HG03045 (cell line): Measurements from ENCODE around the gene CLCA4.
"Not testable (repeated sequence)": the region's sequence is repeated elsewhere in the genome, so short reads cannot be mapped to it uniquely, and the experiment has no call there.

Experiments used
- ATAC-seq: cut with Tn5 transposase; IDR thresholded peaks from one replicate; pipeline ENCODE4 v1.9.1; 2021; ENCODE audit warnings: mild to moderate bottlenecking, moderate library complexity; ENCODE audit not compliant: unreplicated experiment

Gene CLCA4, protein sequence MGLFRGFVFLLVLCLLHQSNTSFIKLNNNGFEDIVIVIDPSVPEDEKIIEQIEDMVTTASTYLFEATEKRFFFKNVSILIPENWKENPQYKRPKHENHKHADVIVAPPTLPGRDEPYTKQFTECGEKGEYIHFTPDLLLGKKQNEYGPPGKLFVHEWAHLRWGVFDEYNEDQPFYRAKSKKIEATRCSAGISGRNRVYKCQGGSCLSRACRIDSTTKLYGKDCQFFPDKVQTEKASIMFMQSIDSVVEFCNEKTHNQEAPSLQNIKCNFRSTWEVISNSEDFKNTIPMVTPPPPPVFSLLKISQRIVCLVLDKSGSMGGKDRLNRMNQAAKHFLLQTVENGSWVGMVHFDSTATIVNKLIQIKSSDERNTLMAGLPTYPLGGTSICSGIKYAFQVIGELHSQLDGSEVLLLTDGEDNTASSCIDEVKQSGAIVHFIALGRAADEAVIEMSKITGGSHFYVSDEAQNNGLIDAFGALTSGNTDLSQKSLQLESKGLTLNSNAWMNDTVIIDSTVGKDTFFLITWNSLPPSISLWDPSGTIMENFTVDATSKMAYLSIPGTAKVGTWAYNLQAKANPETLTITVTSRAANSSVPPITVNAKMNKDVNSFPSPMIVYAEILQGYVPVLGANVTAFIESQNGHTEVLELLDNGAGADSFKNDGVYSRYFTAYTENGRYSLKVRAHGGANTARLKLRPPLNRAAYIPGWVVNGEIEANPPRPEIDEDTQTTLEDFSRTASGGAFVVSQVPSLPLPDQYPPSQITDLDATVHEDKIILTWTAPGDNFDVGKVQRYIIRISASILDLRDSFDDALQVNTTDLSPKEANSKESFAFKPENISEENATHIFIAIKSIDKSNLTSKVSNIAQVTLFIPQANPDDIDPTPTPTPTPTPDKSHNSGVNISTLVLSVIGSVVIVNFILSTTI

DNA sequence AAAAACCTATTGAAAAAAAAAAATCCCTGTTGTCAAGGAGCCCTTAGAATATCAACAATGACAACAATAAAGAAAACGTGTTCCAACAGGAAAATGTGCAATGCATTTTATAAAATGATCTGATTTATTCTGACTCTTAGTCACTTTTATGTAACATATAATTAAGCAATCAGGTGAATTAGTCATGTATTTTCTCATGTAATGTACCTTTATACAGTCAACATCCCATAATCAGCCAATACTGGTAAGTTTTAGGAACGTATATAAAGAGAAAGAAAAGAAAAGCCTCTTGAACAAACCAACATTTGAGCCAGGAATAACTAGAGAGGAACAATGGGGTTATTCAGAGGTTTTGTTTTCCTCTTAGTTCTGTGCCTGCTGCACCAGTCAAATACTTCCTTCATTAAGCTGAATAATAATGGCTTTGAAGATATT, at the start of gene CLCA4:
CLCA4 (plus strand) TSS at position 292 of the 435 bp plus-strand sequence; CDS start at position 334, 42 bp downstream.
- ATAC-seq, result no peak

DNA sequence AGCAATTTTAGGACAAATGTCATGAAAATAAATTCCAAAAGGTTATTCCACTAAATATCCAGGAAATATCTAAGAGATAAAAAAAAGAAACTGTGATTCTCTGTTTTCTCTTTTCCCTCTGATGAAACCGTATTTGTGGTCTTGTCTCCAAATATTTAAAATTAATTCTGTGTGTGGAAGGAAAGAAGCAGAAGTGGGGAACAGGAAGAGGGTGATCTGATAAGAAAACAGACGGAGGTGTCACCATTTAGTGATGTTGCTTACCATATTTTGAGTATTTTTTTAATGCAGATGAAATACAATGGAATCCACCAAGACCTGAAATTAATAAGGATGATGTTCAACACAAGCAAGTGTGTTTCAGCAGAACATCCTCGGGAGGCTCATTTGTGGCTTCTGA, 48.6 kb upstream of the CLCA4 start:
- no peak for ATAC-seq

DNA sequence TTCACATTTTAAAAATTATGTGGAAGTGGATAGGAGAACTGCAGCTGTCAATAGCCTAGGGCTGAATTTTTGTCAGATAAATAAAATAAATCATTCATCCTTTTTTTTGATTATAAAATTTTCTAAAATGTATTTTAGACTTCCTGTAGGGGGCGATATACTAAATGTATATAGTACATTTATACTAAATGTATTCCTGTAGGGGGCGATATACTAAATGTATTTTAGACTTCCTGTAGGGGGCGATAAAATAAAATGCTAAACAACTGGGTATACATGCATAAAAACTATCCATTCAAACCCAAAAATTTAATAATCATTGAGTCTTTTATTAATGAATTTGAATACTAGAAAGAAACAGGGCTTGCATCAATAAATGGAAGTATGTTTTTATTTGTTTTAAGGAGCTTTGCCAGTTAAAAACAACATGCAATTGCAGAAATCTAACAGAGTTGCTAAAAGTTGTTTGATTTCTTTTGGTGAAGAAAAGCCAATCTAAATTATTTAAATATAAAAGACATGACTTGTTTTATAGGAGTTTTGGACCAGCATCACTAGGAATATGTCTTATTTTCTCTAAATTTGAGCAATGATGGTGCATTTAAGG, 46.8 kb upstream of the CLCA4 start:
- no peak for ATAC-seq

DNA sequence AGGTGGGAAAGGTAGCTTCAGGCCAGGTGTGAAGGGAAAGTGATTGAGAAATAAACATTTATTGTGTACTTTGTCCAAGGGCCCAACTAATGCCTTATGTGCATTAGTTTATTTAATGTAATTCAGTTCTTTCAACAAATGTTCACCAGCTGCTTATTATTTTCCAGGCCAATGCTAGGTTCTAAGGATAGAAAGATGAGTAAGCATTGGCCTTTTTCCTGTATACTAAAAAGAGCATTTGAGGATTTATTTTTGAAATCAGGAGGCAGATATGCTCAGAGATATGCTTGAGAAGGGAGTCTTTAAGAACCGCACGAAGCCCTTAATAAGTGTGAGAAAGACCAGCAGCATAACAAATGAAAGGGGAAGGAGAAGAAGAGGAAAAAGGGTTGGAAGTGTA, 46.2 kb upstream of the CLCA4 start:
- no peak for ATAC-seq

DNA sequence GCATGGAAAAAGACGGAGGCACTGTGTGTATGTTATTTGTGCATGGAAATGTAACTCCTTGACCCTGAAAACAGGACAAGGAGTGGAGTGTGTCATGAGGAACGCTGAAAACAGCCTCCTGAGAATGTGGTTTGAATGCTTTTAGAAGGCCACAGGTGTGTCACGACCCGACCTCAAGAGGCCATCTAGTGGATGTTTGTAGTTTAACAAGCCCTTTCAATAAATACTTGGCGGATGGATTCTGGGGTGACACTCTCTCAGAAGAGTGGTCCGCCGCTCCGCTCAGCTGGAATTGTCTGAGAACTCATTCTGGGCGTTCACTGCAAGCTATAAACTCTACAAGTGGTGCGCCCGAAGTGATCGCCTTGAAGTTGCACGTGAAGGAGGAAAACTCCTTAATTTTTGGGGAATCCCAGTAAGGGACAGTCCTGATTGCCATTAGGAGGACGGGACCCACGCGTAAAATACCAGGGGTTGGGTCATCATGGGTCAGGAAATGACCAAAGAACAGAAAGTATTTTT, 44.7 kb upstream of the CLCA4 start:
- not testable (repeated sequence) for ATAC-seq

DNA sequence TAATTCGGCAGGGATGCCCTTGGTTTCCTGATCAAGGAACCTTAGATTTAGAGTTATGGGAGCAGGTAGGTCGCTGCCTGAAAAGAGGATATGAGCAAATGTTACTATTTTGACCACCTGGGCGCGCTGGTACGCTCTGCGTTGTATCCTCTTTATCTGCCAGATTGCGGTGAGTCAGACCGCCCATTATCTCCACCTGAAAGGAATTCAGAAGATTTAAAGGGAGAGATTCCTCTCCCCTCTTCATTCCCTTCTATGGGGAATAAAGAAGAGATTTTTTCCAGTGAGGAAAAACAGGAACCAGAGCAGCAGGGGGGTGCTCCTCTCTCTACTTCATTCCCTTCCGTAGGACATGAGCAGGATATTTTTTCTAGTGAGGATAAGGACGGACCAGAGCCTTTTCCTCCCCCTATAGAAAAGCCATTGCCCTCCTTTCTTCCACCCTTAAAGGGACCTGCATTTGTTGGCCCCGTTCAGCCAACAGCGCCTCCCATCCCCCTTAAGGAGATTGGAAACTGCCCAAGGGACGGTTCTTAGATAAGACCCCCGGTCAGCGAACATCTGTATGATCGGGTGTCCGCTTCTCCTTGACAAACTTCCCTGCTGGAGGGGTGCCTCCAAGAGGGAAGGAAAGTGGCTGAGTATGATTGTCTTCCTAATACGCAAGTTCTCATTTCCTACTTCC, 44.0 kb upstream of the CLCA4 start:
- no peak for ATAC-seq

DNA sequence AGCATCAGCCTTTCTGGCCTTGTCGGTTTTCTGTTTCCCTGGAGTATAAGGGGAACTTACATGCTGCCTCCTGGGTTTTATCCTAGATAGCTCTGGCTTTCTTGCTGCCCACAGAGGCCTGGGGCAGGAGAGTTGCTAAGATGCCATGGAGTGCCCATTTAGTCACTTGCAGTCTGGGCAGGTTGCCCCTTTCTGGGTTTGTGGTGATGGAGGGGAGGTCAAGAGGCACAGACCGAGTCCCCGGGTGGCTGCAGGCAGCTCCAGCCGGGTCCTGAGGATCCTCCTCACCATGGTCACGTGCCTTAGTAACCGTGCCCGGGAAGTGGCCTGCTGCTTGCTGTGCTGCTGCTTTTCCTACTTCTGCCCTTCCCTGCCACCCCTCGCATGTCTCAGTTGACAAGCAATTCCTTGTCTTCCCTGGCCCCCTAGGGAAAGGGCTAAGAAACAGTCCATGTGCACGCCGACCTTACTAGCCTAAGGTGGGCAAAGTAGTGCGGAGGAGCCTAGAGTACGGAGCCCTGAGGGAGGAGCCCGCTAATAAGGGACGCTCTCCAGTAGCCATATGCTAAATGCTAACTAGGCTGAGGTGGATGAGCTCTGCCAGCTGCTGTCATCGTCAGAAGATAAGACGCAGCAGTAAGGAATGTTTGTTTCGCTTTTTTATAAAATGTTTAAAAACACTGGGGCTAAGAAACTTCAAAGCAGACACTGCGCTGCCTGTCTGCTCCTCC, 43.3 kb upstream of the CLCA4 start:
- no peak for ATAC-seq

DNA sequence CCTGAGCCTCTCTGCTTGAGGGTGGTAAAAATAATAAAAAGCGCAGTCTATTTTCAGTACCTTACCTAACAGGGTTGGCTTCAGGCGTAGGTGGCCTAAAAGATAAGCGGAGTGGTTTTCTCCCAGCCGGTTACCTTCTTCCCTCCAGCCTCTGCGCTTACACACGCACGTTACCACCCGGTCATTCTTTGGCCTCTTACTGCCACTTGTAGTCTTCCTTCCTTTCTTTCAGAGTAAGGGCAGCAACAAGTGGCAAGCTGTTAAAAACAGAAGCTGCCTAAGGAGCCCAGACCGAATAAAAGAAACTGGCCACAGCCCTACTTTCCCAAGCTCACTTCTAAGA, 42.8 kb upstream of the CLCA4 start:
- no peak for ATAC-seq

DNA sequence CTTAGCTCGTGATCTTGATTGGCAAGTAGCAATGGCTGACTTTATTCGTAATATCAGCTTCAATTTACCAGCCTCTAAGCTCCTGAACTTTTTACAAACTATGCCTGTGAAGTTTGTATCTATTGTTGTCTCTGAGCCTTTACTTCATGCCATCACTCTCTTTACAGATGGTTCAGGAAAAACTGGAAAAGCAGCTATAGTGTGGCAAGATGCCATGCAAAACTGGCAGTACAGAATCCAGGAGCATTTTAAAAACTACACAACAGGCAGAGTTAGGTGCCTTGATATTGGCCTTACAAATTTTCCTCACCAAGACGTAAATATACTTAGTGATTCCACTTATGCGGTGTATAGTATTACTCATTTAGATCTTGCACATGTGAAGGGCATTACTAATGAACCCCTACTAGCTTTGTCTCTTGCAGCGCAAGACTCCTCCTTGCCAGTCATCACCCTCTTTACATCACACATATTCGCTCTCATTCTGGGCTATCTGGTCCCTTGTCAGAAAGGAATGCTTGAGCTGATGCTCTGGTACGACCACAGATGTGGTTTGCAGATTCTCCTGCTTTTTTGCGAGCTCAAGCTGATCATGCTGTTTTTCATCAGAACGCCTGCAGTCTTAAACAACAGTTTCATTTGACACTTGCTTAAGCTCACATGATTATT, 41.8 kb upstream of the CLCA4 start:
- no peak for ATAC-seq

DNA sequence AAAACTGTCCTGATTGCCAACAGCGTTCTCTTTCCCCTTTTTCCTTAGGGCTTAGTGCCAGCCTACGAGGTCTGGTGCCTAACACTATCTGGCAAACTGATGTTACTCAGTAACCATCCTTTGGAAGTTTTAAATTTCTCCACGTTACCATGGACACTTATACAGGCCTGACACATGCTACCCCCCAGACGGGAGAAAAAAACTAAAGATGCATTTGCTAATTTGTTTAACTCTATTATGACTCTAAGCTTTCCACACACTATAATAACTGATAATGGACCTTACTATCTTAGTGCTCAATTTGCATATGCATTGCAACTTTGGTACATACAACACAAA, 41.3 kb upstream of the CLCA4 start:
- ATAC-seq, result no peak

DNA sequence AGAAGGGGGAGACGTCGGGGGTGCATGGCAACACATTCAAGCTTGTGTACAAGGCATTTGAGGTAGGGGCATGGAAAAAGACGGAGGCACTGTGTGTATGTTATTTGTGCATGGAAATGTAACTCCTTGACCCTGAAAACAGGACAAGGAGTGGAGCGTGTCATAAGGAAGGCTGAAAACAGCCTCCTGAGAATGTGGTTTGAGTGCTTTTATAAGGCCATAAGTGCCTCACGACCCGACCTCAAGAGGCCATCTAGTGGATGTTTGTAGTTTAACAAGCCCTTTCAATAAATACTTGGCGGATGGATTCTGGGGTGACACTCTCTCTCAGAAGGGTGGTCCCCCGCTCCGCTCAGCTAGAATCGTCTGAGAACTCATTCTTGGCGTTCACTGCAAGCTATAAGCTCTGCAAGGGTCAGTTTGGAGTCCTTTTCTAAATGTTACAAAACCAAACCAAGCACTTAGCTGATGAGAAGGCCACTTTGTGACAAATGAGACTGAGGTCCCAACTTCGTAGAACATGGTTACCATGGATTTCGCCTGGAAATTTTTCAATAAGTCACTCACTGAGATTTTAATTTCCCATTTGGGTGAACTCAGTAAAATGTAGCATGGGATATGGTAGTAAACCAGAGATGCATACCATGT, 38.8 kb upstream of the CLCA4 start:
- ATAC-seq, result no peak

DNA sequence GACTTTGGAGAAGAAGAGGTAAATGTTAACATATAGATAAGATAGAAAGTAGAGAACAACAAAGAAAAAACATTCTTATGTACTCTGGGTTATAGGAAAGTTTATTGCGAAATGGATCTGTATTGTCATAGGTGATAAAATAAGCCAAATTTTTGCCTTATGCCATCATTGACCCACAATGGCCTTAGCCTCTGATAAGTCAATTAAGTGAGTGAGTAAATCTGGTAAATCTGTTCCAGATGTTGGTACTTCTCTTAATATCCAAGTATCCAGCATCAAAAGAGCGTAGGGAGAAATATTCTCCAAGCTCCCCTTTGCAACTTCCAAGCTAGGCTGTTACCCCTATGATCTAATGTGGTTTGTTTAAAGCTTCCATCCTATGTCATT, 38.3 kb upstream of the CLCA4 start:
- ATAC-seq, result no peak

DNA sequence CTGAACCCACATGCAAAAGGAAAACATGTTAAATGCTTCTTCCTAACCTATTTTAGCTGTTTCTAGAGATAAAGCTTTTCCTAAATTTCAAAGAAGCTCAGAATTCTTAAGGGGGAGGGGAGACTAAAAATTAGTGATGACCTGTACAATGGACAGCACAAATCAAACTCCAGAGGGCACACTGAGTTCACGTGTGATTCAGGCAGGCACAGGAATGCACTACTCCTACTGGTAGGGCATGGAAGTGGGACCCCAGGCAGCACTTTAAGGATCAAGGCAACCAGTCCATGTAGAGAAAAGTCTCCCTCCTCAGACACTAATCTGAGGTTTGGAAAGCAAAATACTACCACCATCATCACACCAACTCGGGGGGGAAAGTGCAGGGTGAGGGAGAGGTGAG, 31.3 kb upstream of the CLCA4 start:
- no peak for ATAC-seq

DNA sequence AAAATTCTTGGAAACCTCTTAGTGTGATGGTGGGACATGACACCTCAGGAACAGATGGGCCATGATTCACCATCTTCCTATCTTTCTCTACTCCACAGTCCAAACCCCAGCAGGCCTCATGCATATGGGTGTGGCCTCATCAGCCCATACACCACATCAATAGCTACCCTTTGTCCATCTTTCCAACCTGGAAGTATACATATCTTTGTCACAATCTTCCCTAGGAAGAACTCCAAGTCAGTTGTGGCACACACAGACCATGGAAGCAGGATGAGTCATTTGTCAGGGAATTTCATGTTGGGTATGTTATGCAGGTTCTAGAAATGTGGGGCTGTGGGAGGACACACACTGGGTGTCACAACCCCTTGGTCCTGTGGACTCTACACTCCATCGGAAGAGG, 30.5 kb upstream of the CLCA4 start:
- no peak for ATAC-seq

DNA sequence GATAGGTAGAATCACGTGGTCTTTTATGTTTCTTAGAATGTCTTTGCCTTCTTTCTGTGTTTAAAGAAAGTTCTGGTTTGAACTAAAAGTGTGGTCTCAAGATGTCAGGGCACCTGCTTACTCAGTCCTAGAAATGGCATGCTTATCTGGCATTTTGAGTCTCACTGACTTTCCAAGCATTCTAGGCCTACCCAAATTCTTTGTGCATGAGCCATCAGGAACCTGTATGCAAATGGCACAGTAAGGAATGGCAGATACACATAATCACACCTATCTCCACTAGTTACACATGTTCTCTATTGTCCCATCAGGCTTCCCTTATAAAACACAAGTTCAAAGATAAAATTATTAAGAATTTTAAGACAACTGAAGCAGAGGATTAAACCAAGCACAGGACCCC, 29.5 kb upstream of the CLCA4 start:
- no peak for ATAC-seq

DNA sequence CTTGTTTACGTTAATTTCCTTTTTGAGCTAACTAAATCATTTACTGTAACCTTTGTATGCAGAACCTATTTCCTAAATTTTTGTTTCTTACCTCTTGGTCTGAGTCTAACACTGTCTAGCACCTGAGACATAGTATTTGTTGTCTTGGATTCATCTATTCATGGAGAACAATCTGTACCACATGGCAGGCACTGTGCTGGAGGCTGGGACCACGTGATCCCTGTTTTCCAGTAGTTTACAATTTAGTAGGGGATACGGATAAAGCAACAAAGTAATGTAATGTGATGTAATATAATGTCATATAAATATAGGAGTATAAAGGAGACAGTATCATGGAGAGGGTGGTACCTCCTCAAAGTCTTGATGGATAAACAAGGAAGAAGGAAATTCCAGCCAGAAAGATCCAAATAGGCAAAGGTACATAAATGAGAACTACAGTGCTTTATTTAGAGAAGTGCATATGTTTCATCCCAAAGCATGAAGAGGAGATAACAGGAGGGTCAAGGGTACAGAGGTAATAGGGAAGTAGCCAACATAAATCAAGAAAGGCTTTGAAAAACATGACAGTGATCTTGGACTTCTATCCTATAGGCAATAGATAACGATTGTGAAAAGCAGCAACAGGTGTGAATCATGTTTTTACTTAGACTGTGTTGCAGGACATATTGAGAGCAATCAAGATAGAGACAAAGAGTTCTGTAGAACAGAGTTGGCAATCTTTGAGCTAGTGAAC, 25.9 kb upstream of the CLCA4 start:
- ATAC-seq, result no peak

DNA sequence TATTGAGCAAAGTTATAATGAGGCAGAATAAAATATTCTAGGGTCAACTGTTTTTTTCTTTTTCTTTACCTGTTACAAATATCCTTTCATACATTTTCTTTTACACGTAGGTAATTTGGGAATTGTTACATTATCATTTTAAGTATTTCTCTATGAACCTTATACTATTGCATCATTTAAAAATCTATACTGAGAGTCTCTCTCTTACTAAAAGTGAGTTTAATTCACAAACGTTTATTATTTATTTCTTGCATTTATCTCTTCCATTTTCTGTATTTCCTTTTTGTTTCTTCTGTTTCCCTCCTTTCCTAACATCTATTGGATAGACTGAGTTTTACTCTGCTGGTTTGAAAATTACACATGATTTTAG, 25.4 kb upstream of the CLCA4 start:
- ATAC-seq, result no peak

DNA sequence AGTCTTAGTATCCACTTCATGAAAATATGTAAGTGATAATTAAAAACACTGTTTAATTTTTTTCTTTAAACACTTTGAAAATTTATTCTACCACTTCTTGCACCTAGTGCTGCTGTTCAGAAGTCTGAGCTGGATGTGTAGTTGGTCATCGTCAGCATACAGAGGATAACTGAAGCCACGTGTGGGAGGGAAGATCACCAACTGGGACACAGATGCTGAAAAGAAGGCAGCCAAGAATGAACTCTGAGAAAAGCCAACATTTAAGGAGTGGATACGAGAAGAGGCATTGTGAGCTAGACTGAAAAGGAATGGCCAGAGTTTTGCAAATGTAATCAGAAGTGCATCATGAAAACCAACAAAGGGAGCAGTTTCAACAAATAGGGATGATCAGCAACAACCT, 24.6 kb upstream of the CLCA4 start:
- ATAC-seq, result no peak
